ENCODE data around the gene CDH4. TPM values are rescaled to one million over a fixed set of nuclear protein-coding genes. Genes with fewer than 3 reads are reported as not detected.

Gene CDH4
- total RNA-seq, 1 experiment from 2014 or later, result 3.9 TPM

DNA sequence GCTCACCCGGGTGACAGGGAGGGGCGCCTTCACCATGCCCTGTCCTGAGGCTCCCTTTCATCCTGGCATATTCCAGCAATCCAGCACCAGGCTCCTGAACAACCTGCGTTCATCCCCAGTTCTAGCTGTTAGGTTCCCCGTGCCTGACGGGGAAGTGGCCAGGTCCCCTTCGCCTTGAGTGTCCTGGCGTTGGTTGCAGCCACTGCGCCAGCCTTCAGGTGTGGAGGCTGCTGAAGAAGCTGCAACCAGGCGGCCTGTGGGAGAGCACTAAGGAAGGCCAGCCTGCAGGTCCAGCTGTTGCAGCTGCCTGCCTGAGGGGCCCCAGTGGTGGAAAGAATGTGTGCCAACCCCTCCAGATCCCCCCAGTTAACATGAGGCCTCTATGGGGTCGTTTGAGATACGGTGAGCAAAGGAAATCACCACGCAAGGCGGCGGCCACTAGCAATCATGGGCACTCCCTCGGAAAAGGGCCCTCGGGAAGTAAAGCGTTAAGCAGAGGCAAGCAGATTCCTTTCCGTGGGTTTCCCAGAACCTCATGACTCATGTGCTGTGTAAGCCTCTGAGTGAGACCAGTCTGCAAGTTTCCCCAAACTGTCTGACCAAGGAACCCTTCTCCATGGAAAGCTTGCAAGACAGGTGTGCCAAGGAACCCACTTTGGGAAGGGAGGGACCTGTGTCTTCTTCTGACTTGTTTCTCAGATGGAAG lies 492.8 kb downstream of the CDH4 start:
- H3K27me3 ChIP-seq (ENCODE audit: control insufficient read depth, insufficient read depth, low read length), result no peaks in the 10 kb centered on the region
- H3K36me3 ChIP-seq (replicated peaks; ENCODE audit: control insufficient read depth, insufficient read depth, low read length), result no peaks in the 10 kb centered on the region
- no peak overlapping the region for H3K4me3 ChIP-seq (ENCODE audit: insufficient read depth, low read depth, low read length)
- no peak for DNase-seq

- no peaks in the 10 kb centered on the region for H3K27me3 ChIP-seq (ENCODE audit: control insufficient read depth, insufficient read depth, low read length)
- no peak for DNase-seq
- no peak overlapping the region for H3K4me3 ChIP-seq (ENCODE audit: insufficient read depth, low read depth, low read length)
- H3K36me3 ChIP-seq (replicated peaks; ENCODE audit: control insufficient read depth, insufficient read depth, low read length), result no peaks in the 10 kb centered on the region
These were observed 493.5 kb downstream of the CDH4 start for GRCh38 chr20:61745397-61746146.

GRCh38 chr20:61746147-61746646 lies 494.1 kb downstream of the CDH4 start:
- no peak for DNase-seq
- Histone ChIP-seq H3K36me3 (replicated peaks; ENCODE audit: control insufficient read depth, insufficient read depth, low read length) (no peaks in the 10 kb centered on the region), H3K4me3 (ENCODE audit: insufficient read depth, low read depth, low read length) (no peak overlapping the region), H3K27me3 (ENCODE audit: control insufficient read depth, insufficient read depth, low read length) (no peaks in the 10 kb centered on the region)

GRCh38 chr20:61746781-61747180 lies 494.7 kb downstream of the CDH4 start:
- H3K36me3 ChIP-seq (replicated peaks; ENCODE audit: control insufficient read depth, insufficient read depth, low read length), result no peaks in the 10 kb centered on the region
- no peak for DNase-seq
- no peaks in the 10 kb centered on the region for H3K27me3 ChIP-seq (ENCODE audit: control insufficient read depth, insufficient read depth, low read length)
- H3K4me3 ChIP-seq (ENCODE audit: insufficient read depth, low read depth, low read length), result no peak overlapping the region

DNA sequence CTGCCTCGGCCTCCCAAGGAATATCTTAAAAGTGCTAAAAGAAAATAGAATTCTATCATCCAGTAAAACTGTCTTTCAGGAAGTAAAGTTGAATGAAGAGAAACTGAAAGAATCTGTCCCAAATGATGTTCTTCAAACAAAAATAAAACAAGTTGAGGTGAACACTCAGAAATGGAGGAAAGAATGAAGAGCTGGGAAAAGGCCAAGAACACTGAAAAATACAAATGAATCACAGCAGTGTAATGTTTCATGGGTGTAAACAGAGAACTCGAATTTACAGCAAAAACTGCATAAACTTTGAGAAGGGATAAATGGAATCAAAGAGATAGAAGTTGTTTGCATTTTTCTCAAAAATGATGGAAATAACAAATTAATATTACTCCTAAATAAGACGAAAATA lies 496.3 kb downstream of the CDH4 start:
- Histone ChIP-seq H3K36me3 (replicated peaks; ENCODE audit: control insufficient read depth, insufficient read depth, low read length) (no peaks in the 10 kb centered on the region), H3K27me3 (ENCODE audit: control insufficient read depth, insufficient read depth, low read length) (no peaks in the 10 kb centered on the region), H3K4me3 (ENCODE audit: insufficient read depth, low read depth, low read length) (no peak overlapping the region)
- DNase-seq, result no peak

GRCh38 chr20:61749406-61750075 lies 497.5 kb downstream of the CDH4 start:
- Histone ChIP-seq H3K27me3 (ENCODE audit: control insufficient read depth, insufficient read depth, low read length) (no peaks in the 10 kb centered on the region), H3K36me3 (replicated peaks; ENCODE audit: control insufficient read depth, insufficient read depth, low read length) (no peaks in the 10 kb centered on the region), H3K4me3 (ENCODE audit: insufficient read depth, low read depth, low read length) (no peak overlapping the region)
- no peak for DNase-seq

DNA sequence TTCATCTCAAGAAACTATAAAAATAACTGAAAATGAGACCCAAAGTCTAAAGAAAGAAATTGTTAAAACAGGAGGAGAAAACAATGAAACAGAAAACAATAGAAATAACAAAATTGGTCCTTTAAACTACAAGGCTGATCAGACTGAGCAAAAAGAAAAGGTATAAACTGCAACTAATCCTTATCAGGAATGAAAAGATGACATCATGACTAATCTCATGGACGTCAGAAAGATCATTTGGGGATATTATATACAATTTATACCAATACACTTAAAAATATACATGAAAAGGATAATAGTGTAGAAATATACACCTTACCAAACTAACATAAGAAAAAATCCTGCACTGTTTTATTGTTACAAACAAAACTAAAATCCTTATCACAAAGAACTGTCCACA lies 498.0 kb downstream of the CDH4 start:
- Histone ChIP-seq H3K36me3 (replicated peaks; ENCODE audit: control insufficient read depth, insufficient read depth, low read length) (no peaks in the 10 kb centered on the region), H3K4me3 (ENCODE audit: insufficient read depth, low read depth, low read length) (no peak overlapping the region), H3K27me3 (ENCODE audit: control insufficient read depth, insufficient read depth, low read length) (no peaks in the 10 kb centered on the region)
- no peak for DNase-seq

- no peaks in the 10 kb centered on the region for H3K27me3 ChIP-seq (ENCODE audit: control insufficient read depth, insufficient read depth, low read length)
- no peak for DNase-seq
- no peak overlapping the region for H3K4me3 ChIP-seq (ENCODE audit: insufficient read depth, low read depth, low read length)
- H3K36me3 ChIP-seq (replicated peaks; ENCODE audit: control insufficient read depth, insufficient read depth, low read length), result no peaks in the 10 kb centered on the region
These were observed 500.5 kb downstream of the CDH4 start for GRCh38 chr20:61752576-61752975.

- no peak for DNase-seq
- no peaks in the 10 kb centered on the region for H3K36me3 ChIP-seq (replicated peaks; ENCODE audit: control insufficient read depth, insufficient read depth, low read length)
- no peaks in the 10 kb centered on the region for H3K27me3 ChIP-seq (ENCODE audit: control insufficient read depth, insufficient read depth, low read length)
- no peak overlapping the region for H3K4me3 ChIP-seq (ENCODE audit: insufficient read depth, low read depth, low read length)
These were observed 501.4 kb downstream of the CDH4 start for GRCh38 chr20:61753316-61753942.

DNA sequence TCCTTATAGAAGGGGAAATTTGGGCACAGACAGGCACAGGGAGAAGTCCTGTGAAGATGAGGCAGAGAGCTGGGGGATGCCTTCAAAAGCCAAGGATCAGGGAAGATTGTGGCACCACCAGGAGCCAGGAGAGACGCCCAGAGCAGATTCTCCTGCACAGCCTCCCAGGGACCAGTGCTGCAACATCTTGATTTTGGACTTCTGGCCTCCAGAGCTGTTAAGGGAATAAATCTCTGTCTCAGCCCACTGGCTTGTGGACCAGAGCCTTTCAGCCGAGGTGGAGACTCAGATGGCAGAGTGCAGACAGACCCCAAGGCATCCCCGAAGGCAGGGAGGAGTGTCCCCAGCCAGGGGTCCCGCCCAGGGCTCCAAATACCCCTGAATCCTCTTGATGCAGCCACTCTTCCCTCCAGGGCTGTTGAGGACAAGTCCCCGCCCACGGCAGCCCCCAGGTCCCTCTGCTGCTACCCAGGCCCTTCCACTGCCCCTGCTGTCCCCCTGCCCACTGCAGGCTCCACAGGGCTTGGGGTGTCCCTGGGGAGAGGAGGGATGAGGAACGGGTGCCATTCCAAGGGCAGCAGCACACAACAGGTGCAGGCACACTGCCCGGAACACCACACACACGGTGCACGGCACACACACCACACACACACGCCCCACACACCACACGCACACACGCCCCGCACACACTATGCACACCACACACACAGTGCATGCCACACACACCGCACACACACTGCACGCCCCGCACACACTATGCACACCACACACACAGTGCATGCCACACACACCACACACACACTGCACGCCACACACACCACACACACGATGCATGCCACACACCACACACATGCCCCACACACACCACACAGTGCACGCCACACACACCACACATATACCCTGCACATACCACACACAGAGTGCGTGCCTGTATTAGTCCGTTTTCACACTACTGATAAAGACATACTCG lies 502.2 kb downstream of the CDH4 start:
- no peak for DNase-seq
- no peaks in the 10 kb centered on the region for H3K36me3 ChIP-seq (replicated peaks; ENCODE audit: control insufficient read depth, insufficient read depth, low read length)
- H3K4me3 ChIP-seq (ENCODE audit: insufficient read depth, low read depth, low read length), result no peak overlapping the region
- H3K27me3 ChIP-seq (ENCODE audit: control insufficient read depth, insufficient read depth, low read length), result no peaks in the 10 kb centered on the region

DNA sequence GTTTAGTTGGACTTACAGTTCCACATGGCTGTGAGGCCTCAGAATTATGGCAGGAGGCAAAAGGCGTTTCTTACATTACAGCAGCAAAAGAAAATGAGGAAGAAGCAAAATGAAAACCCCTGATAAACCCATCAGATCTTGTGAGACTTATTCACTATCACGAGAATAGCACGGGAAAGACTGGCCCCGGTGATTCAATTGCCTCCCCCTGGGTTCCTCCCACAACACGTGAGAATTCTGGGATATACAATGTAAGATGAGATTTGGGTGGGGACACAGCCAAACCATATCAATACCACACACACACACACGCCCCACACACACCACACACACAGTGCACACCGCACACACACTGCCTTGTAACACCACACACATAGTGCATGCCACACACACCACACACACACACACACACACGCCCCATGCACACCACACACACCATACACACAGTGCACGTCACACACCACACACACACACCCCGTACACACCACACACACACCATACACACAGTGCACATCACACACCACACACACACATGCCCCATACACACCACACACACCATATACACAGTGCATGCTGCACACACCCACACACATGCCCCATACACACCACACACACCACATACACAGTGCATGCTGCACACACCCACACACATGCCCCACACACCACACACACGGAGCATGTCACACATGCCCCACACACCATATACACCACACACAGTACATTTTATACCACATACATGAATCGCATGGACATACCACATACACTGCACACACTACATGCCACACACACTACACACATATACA lies 503.1 kb downstream of the CDH4 start:
- no peak for DNase-seq
- no peaks in the 10 kb centered on the region for H3K36me3 ChIP-seq (replicated peaks; ENCODE audit: control insufficient read depth, insufficient read depth, low read length)
- H3K27me3 ChIP-seq (ENCODE audit: control insufficient read depth, insufficient read depth, low read length), result no peaks in the 10 kb centered on the region
- H3K4me3 ChIP-seq (ENCODE audit: insufficient read depth, low read depth, low read length), result no peak overlapping the region

GRCh38 chr20:61755971-61756845 lies 504.1 kb downstream of the CDH4 start:
- peak; percentile 77 for DNase-seq
- Histone ChIP-seq H3K4me3 (ENCODE audit: insufficient read depth, low read depth, low read length) (no peak overlapping the region), H3K36me3 (replicated peaks; ENCODE audit: control insufficient read depth, insufficient read depth, low read length) (no peaks in the 10 kb centered on the region), H3K27me3 (ENCODE audit: control insufficient read depth, insufficient read depth, low read length) (no peaks in the 10 kb centered on the region; the same call in 1 of the 2 replicates)
